ENCODE measurements around the gene SCAMP5. TPM values are rescaled to one million over a fixed set of nuclear protein-coding genes. Genes with fewer than 3 reads are reported as not detected.
A peak's percentile ranks its signal among the peaks of the same experiment; 100 is the strongest.

Gene SCAMP5
- total and polyA plus RNA-seq, 2 of the 13 experiments (the other 11 are each of a cell fraction or from before 2014, with no cell fraction given): 34.3 to 49.0 TPM

DNA sequence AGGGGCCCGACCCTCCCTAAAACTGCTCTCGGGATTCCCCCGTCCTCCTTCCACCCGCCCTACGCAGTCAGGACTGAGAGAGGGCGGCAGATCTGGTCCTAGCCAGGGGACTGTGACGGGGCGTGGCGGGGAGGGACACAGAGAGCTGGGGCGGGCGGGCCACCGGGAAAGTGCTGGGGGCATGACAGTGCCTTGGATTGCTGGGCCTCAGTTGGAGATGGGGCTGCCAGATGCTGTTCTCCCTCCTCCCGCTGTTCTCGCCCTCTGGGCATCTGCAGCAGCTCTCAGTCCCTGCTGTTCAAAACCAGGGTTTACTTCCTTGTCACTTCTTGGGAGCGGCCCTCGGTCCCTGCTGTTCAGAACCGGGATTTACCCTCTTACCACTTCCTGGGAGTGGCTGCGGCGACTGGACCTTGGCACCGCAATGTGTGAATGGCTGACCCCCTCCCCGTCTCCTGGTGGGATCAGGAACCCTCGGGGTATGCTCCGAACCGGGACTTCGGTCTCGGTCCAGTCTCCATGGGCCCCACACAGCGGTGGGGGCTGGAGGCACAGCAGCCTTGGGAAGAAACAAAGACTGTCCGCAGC, 36.9 kb upstream of the SCAMP5 start:
- in situ Hi-C loops (cut with HindIII; ENCODE audit: extremely low pct_ligation_motif_present, low pct_unique_long_range_greater_than_20kb) (loop anchor here (10.0 kb wide), 2 partner anchors 184 to 324 kb away; no protein-coding TSS in a partner anchor), intact Hi-C loops (cut with micrococcal nuclease; ENCODE audit: unreplicated experiment) (no loop called here)
- CTCF ChIA-PET (ENCODE audit: low intra/inter-chr PET ratio, low total read pairs): no interaction called here
- Histone ChIP-seq H4K20me1 (ENCODE audit: insufficient read depth, low read length) (no peaks in the 10 kb centered on the region), H3K9me3 (ENCODE audit: low read length) (no peaks in the 10 kb centered on the region), H3K79me2 (ENCODE audit: insufficient read depth, low read length) (no peaks in the 10 kb centered on the region), H3K36me3 (replicated peaks in 1 of 2; ENCODE audit: control insufficient read depth in 1 of 2, insufficient read depth in 2 of 2, low read length in 2 of 2) (no peaks in the 10 kb centered on the region), H3K4me1 (ENCODE audit: insufficient read depth, low read length) (peaks cover 18% of the 10 kb centered on the region), H3K27ac (ENCODE audit: extremely low read length, insufficient read depth, low read length) (no peak overlapping the region), H3K4me2 (ENCODE audit: low read depth, low read length) (peak overlapping the region; percentile 97), H3K4me3 (replicated peaks in 1 of 3; ENCODE audit: insufficient read depth in 1 of 3, low read depth in 2 of 3, low read length in 3 of 3) (peak overlapping the region; percentile 56 to 78 (median 63)), H3K27me3 (ENCODE audit: control insufficient read depth in 1 of 2, insufficient read depth in 2 of 2, low read length in 2 of 2) (peaks cover 5 to 70% of the 10 kb centered on the region in 2 experiments; a peak in 4 of 5 replicates), H2AFZ (ENCODE audit: low read length) (no peak overlapping the region), H3K9ac (ENCODE audit: insufficient read depth, low read depth, low read length) (peak overlapping the region; percentile 58; the same call in 1 of the 2 replicates)
- FAIRE-seq (peak; percentile 73), ATAC-seq (peak; percentile 75), DNase-seq (ENCODE audit: low spot score) (peak; percentile 68)
- POLR2A ChIA-PET: no interaction called here
- BruUV-seq (replicated peaks): no TSS peak
- WGBS (ENCODE audit: low lambda C conversion rate): 0% methylated on average over 7 of the region's 28 CpGs
- TF ChIP-seq SP2 (CRISPR knock-in tag; IDR thresholded peaks at IDR 0.05) (0 out of 2 replicates have a peak, but pooled peaks have one; percentile 18), NR2F1 (CRISPR knock-in tag; IDR thresholded peaks at IDR 0.05) (no peak), HNF4G (IDR thresholded peaks at IDR 0.05; ENCODE audit: borderline replicate concordance, low read depth, low read length) (peak; percentile 48; the same call in 1 of the 2 replicates), HNF4G (CRISPR knock-in tag; IDR thresholded peaks at IDR 0.05; ENCODE audit: borderline replicate concordance, low read depth) (no peak), ZNF674 (CRISPR knock-in tag; IDR thresholded peaks at IDR 0.05; ENCODE audit: low read depth) (no peak), U2AF1 (optimal IDR thresholded peaks at IDR 0.05; ENCODE audit: low read depth, low read length) (no peak), KDM5B (CRISPR knock-in tag; IDR thresholded peaks at IDR 0.05; ENCODE audit: borderline replicate concordance) (peak; percentile 49; the same call in 1 of the 2 replicates), HDAC1 (CRISPR knock-in tag; IDR thresholded peaks at IDR 0.05) (peak; percentile 57), ZBED4 (CRISPR knock-in tag; IDR thresholded peaks at IDR 0.05; ENCODE audit: borderline replicate concordance) (peak; percentile 78), ZNF251 (CRISPR knock-in tag; IDR thresholded peaks at IDR 0.05) (no peak), SPEN (CRISPR knock-in tag; IDR thresholded peaks at IDR 0.05; ENCODE audit: low read depth) (no peak), KMT2B (CRISPR knock-in tag; IDR thresholded peaks at IDR 0.05) (0 out of 2 replicates have a peak, but pooled peaks have one; percentile 42), EP300 (IDR thresholded peaks at IDR 0.05; ENCODE audit: low read depth in 2 of 2, low read length in 2 of 2) (no peak), EP300 (CRISPR knock-in tag; IDR thresholded peaks at IDR 0.05; ENCODE audit: borderline replicate concordance) (no peak), SP5 (CRISPR knock-in tag; IDR thresholded peaks at IDR 0.05; ENCODE audit: borderline replicate concordance, low read depth) (peak; percentile 67), ZNF704 (CRISPR knock-in tag; IDR thresholded peaks at IDR 0.05; ENCODE audit: borderline replicate concordance) (no peak)
- TF ChIP-seq, protein P1, sequence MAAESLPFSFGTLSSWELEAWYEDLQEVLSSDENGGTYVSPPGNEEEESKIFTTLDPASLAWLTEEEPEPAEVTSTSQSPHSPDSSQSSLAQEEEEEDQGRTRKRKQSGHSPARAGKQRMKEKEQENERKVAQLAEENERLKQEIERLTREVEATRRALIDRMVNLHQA (CRISPR knock-in tag; IDR thresholded peaks at IDR 0.05): no peak
- TF ChIP-seq, protein P2, sequence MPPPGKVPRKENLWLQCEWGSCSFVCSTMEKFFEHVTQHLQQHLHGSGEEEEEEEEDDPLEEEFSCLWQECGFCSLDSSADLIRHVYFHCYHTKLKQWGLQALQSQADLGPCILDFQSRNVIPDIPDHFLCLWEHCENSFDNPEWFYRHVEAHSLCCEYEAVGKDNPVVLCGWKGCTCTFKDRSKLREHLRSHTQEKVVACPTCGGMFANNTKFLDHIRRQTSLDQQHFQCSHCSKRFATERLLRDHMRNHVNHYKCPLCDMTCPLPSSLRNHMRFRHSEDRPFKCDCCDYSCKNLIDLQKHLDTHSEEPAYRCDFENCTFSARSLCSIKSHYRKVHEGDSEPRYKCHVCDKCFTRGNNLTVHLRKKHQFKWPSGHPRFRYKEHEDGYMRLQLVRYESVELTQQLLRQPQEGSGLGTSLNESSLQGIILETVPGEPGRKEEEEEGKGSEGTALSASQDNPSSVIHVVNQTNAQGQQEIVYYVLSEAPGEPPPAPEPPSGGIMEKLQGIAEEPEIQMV (CRISPR knock-in tag; IDR thresholded peaks at IDR 0.05; ENCODE audit: low read depth): no peak

Measured in HepG2 (cell line).